K562 (cell line): ENCODE results near the gene SMIM29.
"Not testable (repeated sequence)": the region's sequence is repeated elsewhere in the genome, so short reads cannot be mapped to it uniquely, and the experiment has no call there.

Experiments
- CBX8 ChIP-seq: fragments of 200-600 bp; sonication (generic); IDR thresholded peaks from 2 replicates; pipeline ENCODE4 v1.6.1; 2012; ENCODE audit warnings: borderline replicate concordance, mixed run types, low read depth, mild to moderate bottlenecking, moderate library complexity, mixed read lengths, low read length, control low read depth, inconsistent platforms; ENCODE audit not compliant: poor library complexity, severe bottlenecking; ENCODE audit errors: extremely low read depth
- CHD4 ChIP-seq: fragments of 200-600 bp; sonication (generic); IDR thresholded peaks from 3 replicates; pipeline ENCODE4 v1.6.1; 2012; ENCODE audit warnings: low read depth, mild to moderate bottlenecking, mixed read lengths, low read length, inconsistent platforms; ENCODE audit not compliant: insufficient read depth, insufficient replicate concordance, poor library complexity, severe bottlenecking
- FOS ChIP-seq: IDR thresholded peaks from 3 replicates; pipeline ENCODE4 v1.6.1; 2011; ENCODE audit not compliant: insufficient read length; ENCODE audit errors: extremely low read depth
- LARP7 ChIP-seq: fragments of 450-650 bp; IDR thresholded peaks from 2 replicates; pipeline ENCODE4 v1.6.1; 2016
- MEF2D ChIP-seq: conservative IDR thresholded peaks from 2 replicates; pipeline ENCODE4 v1.6.1; 2016; ENCODE audit warnings: low read depth, missing genetic modification characterization, missing compliant biosample characterization
- NFYB ChIP-seq: IDR thresholded peaks from 2 replicates; pipeline ENCODE4 v1.6.1; 2011; ENCODE audit warnings: mild to moderate bottlenecking, moderate library complexity; ENCODE audit not compliant: insufficient read length; ENCODE audit errors: extremely low read depth
- NR2C2 ChIP-seq, 2 experiments: fragments of 200-800 bp in 1 of 2; sonication (Bioruptor generic) in 1 of 2; sonication (generic) in 1 of 2; formaldehyde crosslinking in 1 of 2; IDR thresholded peaks; 2 replicates each; pipeline versions ENCODE4 v1.6.1 to v1.8.0; 2016 to 2022; ENCODE audit warnings: mild to moderate bottlenecking in 1 of 2, missing compliant biosample characterization in 1 of 2, missing genetic modification characterization in 1 of 2, missing genetic modification reagents in 1 of 2
- SREBF2 ChIP-seq: sonication (generic); formaldehyde crosslinking; IDR thresholded peaks from 2 replicates; pipeline ENCODE4 v1.4.0; 2020; ENCODE audit warnings: mild to moderate bottlenecking, missing genetic modification reagents
- TEAD4 ChIP-seq, 2 experiments: sonication (generic) in 1 of 2; formaldehyde crosslinking in 1 of 2; IDR thresholded peaks; 2 replicates each; pipeline versions ENCODE4 v1.6.1 to v1.8.0; 2012 to 2022; ENCODE audit warnings: borderline replicate concordance in 1 of 2, inconsistent platforms in 1 of 2, low read length in 1 of 2, mild to moderate bottlenecking in 1 of 2, missing genetic modification reagents in 1 of 2
- TRIM25 ChIP-seq: fragments of 450-650 bp; IDR thresholded peaks from 2 replicates; pipeline ENCODE4 v1.7.0; 2016; ENCODE audit warnings: borderline replicate concordance
- ZNF24 ChIP-seq: fragments of 450-650 bp; IDR thresholded peaks from 2 replicates; pipeline ENCODE4 v1.6.1; 2016
- TF ChIP-seq, protein P1 (sequence below), 3 experiments: IDR thresholded peaks in 2 of 3; conservative IDR thresholded peaks in 1 of 3; 2 replicates each; pipeline ENCODE4 v1.5.1; 2011 to 2012; ENCODE audit warnings: low read length in 3 of 3, mild to moderate bottlenecking in 3 of 3, control low read depth in 2 of 3, improper control_type of control experiment in 1 of 3, inconsistent platforms in 1 of 3, low read depth in 1 of 3, mixed read lengths in 1 of 3, moderate library complexity in 1 of 3; ENCODE audit not compliant: insufficient read depth in 2 of 3
- TF ChIP-seq, protein P2 (sequence below): fragments of 450-650 bp; formaldehyde crosslinking; IDR thresholded peaks from 2 replicates; pipeline ENCODE4 v1.4.0; 2022; ENCODE audit warnings: missing genetic modification characterization
- TF ChIP-seq, protein P3 (sequence below), 2 experiments: fragments of 450-650 bp in 1 of 2; sonication (generic) in 1 of 2; formaldehyde crosslinking in 1 of 2; IDR thresholded peaks in 1 of 2; conservative IDR thresholded peaks in 1 of 2; 2 replicates each; pipeline versions ENCODE4 v1.6.1 to v1.8.1; 2016 to 2023; ENCODE audit warnings: mild to moderate bottlenecking in 2 of 2, moderate library complexity in 2 of 2, inconsistent platforms in 1 of 2, missing genetic modification reagents in 1 of 2

DNA sequence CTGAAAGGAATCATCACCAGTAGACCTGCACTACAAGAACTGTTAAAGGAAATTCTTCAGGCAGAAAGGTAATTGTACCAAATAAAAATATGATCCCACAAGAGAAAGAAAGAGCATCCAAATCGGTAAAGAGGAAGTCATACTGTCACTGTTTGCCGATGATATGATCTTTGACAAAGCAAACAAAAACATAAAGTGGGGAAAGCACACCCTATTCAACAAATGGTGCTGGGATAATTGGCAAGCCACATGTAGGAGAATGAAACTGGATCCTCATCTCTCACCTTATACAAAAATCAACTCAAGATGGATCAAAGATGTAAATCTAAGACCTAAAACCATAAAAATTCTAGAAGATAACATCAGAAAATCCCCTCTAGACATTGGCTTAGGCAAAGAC is 3.6 kb upstream of the SMIM29 start:
- TF ChIP-seq ZNF24; FOS; CHD4; MEF2D (tag); NFYB; TEAD4 (IDR thresholded peaks at IDR 0.05; ENCODE audit: low read length); TEAD4 (CRISPR knock-in tag; IDR thresholded peaks at IDR 0.05; ENCODE audit: borderline replicate concordance); TRIM25; SREBF2 (CRISPR knock-in tag); CBX8; LARP7; NR2C2 (CRISPR knock-in tag; IDR thresholded peaks at IDR 0.05); NR2C2 (tag; IDR thresholded peaks at IDR 0.05): not testable (repeated sequence)
- TF ChIP-seq, protein P1, sequence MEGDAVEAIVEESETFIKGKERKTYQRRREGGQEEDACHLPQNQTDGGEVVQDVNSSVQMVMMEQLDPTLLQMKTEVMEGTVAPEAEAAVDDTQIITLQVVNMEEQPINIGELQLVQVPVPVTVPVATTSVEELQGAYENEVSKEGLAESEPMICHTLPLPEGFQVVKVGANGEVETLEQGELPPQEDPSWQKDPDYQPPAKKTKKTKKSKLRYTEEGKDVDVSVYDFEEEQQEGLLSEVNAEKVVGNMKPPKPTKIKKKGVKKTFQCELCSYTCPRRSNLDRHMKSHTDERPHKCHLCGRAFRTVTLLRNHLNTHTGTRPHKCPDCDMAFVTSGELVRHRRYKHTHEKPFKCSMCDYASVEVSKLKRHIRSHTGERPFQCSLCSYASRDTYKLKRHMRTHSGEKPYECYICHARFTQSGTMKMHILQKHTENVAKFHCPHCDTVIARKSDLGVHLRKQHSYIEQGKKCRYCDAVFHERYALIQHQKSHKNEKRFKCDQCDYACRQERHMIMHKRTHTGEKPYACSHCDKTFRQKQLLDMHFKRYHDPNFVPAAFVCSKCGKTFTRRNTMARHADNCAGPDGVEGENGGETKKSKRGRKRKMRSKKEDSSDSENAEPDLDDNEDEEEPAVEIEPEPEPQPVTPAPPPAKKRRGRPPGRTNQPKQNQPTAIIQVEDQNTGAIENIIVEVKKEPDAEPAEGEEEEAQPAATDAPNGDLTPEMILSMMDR (IDR thresholded peaks at IDR 0.05 in 2 of 3, conservative IDR thresholded peaks at IDR 0.05 in 1 of 3; ENCODE audit: insufficient read depth in 2 of 3, low read depth in 1 of 3, low read length in 3 of 3): not testable (repeated sequence)
- TF ChIP-seq, protein P2, sequence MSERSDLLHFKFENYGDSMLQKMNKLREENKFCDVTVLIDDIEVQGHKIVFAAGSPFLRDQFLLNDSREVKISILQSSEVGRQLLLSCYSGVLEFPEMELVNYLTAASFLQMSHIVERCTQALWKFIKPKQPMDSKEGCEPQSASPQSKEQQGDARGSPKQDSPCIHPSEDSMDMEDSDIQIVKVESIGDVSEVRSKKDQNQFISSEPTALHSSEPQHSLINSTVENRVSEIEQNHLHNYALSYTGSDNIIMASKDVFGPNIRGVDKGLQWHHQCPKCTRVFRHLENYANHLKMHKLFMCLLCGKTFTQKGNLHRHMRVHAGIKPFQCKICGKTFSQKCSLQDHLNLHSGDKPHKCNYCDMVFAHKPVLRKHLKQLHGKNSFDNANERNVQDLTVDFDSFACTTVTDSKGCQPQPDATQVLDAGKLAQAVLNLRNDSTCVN: not testable (repeated sequence)
- TF ChIP-seq, protein P3, sequence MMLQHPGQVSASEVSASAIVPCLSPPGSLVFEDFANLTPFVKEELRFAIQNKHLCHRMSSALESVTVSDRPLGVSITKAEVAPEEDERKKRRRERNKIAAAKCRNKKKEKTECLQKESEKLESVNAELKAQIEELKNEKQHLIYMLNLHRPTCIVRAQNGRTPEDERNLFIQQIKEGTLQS (IDR thresholded peaks at IDR 0.05): not testable (repeated sequence)
- TF ChIP-seq, protein P3 (CRISPR knock-in tag; conservative IDR thresholded peaks at IDR 0.05): not testable (repeated sequence)
